SU-DHL-6 (cell line): ENCODE data around the gene NPEPL1.
"Not testable (repeated sequence)": the region's sequence is repeated elsewhere in the genome, so short reads cannot be mapped to it uniquely, and the experiment has no call there.

ENCODE experiments used
- H2AFZ ChIP-seq: fragments of 200-600 bp; sonication (generic); 2 replicates; pipeline ENCODE4 v1.6.1; 2014; ENCODE audit warnings: low read depth, mild to moderate bottlenecking, moderate library complexity, mixed read lengths, antibody characterized with exemption, low read length; ENCODE audit not compliant: severe bottlenecking
- H3F3A ChIP-seq: fragments of 200-600 bp; shearing (Covaris generic); 2 replicates; pipeline ENCODE4 v1.6.0; 2016; ENCODE audit warnings: antibody characterized with exemption, mild to moderate bottlenecking; ENCODE audit not compliant: insufficient read depth
- H3K27ac ChIP-seq: fragments of 200-600 bp; sonication (generic); 2 replicates; pipeline ENCODE4 v1.5.1; 2016; ENCODE audit warnings: low read depth, mild to moderate bottlenecking, low read length, moderate library complexity, mixed read lengths
- H3K27me3 ChIP-seq: fragments of 200-600 bp; sonication (generic), shearing (Covaris generic); 2 replicates; pipeline ENCODE4 v1.6.0; 2014; ENCODE audit warnings: mild to moderate bottlenecking, low read length
- H3K36me3 ChIP-seq: fragments of 200-600 bp; sonication (generic); 2 replicates; pipeline ENCODE4 v1.6.1; 2014; ENCODE audit warnings: mild to moderate bottlenecking, low read length, mixed read lengths
- H3K4me2 ChIP-seq: fragments of 300-600, 200-600 bp; shearing (Covaris generic), sonication (generic); 2 replicates; pipeline ENCODE4 v1.6.0; 2014; ENCODE audit warnings: low read length, low read depth, mild to moderate bottlenecking; ENCODE audit not compliant: poor library complexity, severe bottlenecking
- H3K4me3 ChIP-seq: fragments of 200-600 bp; sonication (generic); 2 replicates; pipeline ENCODE4 v1.5.1; 2014; ENCODE audit warnings: antibody characterized with exemption, low read length, mild to moderate bottlenecking, mixed read lengths; ENCODE audit not compliant: insufficient read depth, poor library complexity, severe bottlenecking
- H3K79me2 ChIP-seq: fragments of 200-600 bp; sonication (generic); 2 replicates; pipeline ENCODE4 v1.6.1; 2014; ENCODE audit warnings: mild to moderate bottlenecking, low read length, moderate library complexity; ENCODE audit not compliant: insufficient read depth
- H3K9ac ChIP-seq: fragments of 200-600 bp; sonication (generic); 2 replicates; pipeline ENCODE4 v1.7.0; 2014; ENCODE audit warnings: mild to moderate bottlenecking, low read length
- H3K9me2 ChIP-seq: fragments of 200-600 bp; sonication (generic); replicated peaks from 2 replicates; pipeline ENCODE4 v1.6.1; 2014; ENCODE audit warnings: low read length; ENCODE audit not compliant: insufficient read depth
- H3K9me3 ChIP-seq: fragments of 200-600 bp; sonication (generic); 2 replicates; pipeline ENCODE4 v1.6.1; 2014; ENCODE audit warnings: low read length, mixed read lengths; ENCODE audit not compliant: insufficient read depth
- H4K20me1 ChIP-seq: fragments of 200-600 bp; sonication (generic); 2 replicates; pipeline ENCODE4 v1.6.1; 2014; ENCODE audit warnings: low read depth, mild to moderate bottlenecking, antibody characterized with exemption, low read length, moderate library complexity, mixed read lengths
- CTCF ChIP-seq: fragments of 200-600 bp; sonication (generic); IDR thresholded peaks from one replicate; pipeline ENCODE4 v1.5.1; 2017; ENCODE audit warnings: antibody characterized with exemption, mild to moderate bottlenecking, low read length, moderate library complexity; ENCODE audit not compliant: insufficient read depth, poor library complexity, severe bottlenecking
- EZH2phosphoT487 ChIP-seq: fragments of 200-600 bp; sonication (generic), shearing (Covaris generic); conservative IDR thresholded peaks from 2 replicates; pipeline ENCODE4 v1.6.1; 2018; ENCODE audit warnings: mild to moderate bottlenecking, antibody characterized with exemption, low read length, moderate library complexity, mixed read lengths

The NPEPL1 gene

GRCh38 chr20:58748618-58749017 lies 56.0 kb downstream of the NPEPL1 start:
- Histone ChIP-seq H3K36me3 (no peaks in the 10 kb centered on the region), H3F3A (no peaks in the 10 kb centered on the region), H3K79me2 (no peaks in the 10 kb centered on the region), H3K27ac (no peak overlapping the region), H3K4me2 (no peak overlapping the region), H2AFZ (no peak overlapping the region), H3K27me3 (no peaks in the 10 kb centered on the region), H3K9me3 (no peaks in the 10 kb centered on the region), H4K20me1 (no peaks in the 10 kb centered on the region), H3K4me3 (no peak overlapping the region), H3K9me2 (no peaks in the 10 kb centered on the region), H3K9ac (no peak overlapping the region)
- TF ChIP-seq CTCF (no peak), EZH2phosphoT487 (no peak)

DNA sequence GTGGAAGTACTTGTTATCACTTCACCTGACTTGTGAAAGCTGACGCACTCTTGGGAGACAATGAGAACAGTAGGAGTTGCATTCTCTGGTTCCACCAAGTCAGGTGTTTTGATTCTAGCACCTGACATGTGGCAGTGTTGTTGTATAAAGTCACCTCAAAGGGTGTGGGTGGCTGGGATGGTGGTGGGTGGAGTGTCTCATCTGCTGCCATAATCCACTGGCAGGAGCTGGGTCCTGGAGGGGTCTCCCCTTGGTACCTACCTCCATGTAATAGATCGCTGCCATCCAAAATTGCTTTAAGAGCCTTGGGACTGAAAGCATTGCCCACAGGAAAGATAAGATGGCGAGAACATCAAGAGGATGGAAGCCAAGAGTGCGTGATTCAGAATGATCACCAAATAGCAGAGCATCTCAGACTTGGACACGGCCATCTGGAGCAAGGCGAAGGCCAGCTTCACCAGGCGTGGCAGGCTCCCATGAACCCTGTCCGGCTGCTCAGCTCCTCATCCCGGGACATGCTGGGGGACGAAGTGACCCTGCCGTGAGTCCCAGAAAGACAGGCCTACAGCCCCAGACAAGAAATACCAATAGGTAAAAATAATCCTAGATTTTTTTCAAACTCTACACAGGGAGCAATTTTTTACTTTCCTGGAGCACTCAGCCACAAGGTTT lies 56.6 kb downstream of the NPEPL1 start:
- Histone ChIP-seq H4K20me1 (no peaks in the 10 kb centered on the region), H3K9me3 (no peaks in the 10 kb centered on the region), H3K36me3 (no peaks in the 10 kb centered on the region), H3K9me2 (no peaks in the 10 kb centered on the region), H3K9ac (no peak overlapping the region), H2AFZ (no peak overlapping the region), H3K79me2 (no peaks in the 10 kb centered on the region), H3K27ac (no peak overlapping the region), H3F3A (no peaks in the 10 kb centered on the region), H3K4me3 (no peak overlapping the region), H3K4me2 (no peak overlapping the region), H3K27me3 (no peaks in the 10 kb centered on the region)
- TF ChIP-seq EZH2phosphoT487 (no peak), CTCF (no peak)

DNA sequence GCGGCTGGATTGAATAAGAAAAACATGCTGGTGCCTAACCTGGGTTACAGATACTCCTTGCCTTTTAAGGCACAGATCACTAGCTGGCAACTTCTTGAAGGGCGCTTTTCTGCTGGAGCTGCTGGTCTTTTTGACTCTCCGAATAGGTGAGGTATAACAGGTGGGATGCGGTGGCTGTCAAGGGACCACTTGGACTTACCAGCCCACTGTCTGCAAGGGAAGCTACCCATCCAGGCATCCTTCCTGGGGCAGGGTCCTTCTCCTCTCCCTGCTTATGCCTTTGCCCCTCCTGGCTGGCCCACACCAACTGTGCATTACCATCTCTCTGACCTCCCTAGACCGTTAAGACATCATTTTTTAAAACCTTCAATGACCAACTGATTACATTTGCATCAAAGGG lies 57.4 kb downstream of the NPEPL1 start:
- H2AFZ ChIP-seq = no peak overlapping the region
- TF ChIP-seq EZH2phosphoT487 = no peak
- TF ChIP-seq CTCF = no peak
- no peak overlapping the region for H3K4me3 ChIP-seq
- H4K20me1 ChIP-seq = no peaks in the 10 kb centered on the region
- no peak overlapping the region for H3K9ac ChIP-seq
- H3K9me2 ChIP-seq = no peaks in the 10 kb centered on the region
- H3F3A ChIP-seq = no peaks in the 10 kb centered on the region
- no peaks in the 10 kb centered on the region for H3K9me3 ChIP-seq
- H3K27ac ChIP-seq = no peak overlapping the region
- no peaks in the 10 kb centered on the region for H3K79me2 ChIP-seq
- H3K27me3 ChIP-seq = no peaks in the 10 kb centered on the region
- no peak overlapping the region for H3K4me2 ChIP-seq
- no peaks in the 10 kb centered on the region for H3K36me3 ChIP-seq

- not testable (repeated sequence) for H3K27me3 ChIP-seq, H3K36me3 ChIP-seq, H3K27ac ChIP-seq
These were observed 58.1 kb downstream of the NPEPL1 start for GRCh38 chr20:58750706-58751105.

More at GRCh38 chr20:58750706-58751105, 58.1 kb downstream of the NPEPL1 start:
- H4K20me1 ChIP-seq, H3K79me2 ChIP-seq, H2AFZ ChIP-seq, H3K9me3 ChIP-seq, H3F3A ChIP-seq, H3K9me2 ChIP-seq, H3K4me3 ChIP-seq, H3K4me2 ChIP-seq, H3K9ac ChIP-seq: not testable (repeated sequence)
